Activated naive CD8-positive, alpha-beta T cell (primary cell): ENCODE data around the gene ZNF385B.

Experiments
- H3K27ac Mint-ChIP-seq: one replicate; pipeline ENCODE4 v1.8.0; 2021; ENCODE audit warnings: mixed read lengths
- H3K27me3 Mint-ChIP-seq: one replicate; pipeline ENCODE4 v1.8.0; 2021; ENCODE audit warnings: mixed read lengths
- H3K36me3 Mint-ChIP-seq: one replicate; pipeline ENCODE4 v1.8.0; 2021; ENCODE audit warnings: mixed read lengths
- H3K4me1 Mint-ChIP-seq: one replicate; pipeline ENCODE4 v1.8.0; 2021; ENCODE audit warnings: low read depth, mixed read lengths
- H3K4me3 Mint-ChIP-seq: one replicate; pipeline ENCODE4 v1.8.0; 2021; ENCODE audit warnings: mild to moderate bottlenecking, mixed read lengths
- H3K9me3 Mint-ChIP-seq: one replicate; pipeline ENCODE4 v1.8.0; 2021; ENCODE audit warnings: low read depth, mixed read lengths

Gene ZNF385B

DNA sequence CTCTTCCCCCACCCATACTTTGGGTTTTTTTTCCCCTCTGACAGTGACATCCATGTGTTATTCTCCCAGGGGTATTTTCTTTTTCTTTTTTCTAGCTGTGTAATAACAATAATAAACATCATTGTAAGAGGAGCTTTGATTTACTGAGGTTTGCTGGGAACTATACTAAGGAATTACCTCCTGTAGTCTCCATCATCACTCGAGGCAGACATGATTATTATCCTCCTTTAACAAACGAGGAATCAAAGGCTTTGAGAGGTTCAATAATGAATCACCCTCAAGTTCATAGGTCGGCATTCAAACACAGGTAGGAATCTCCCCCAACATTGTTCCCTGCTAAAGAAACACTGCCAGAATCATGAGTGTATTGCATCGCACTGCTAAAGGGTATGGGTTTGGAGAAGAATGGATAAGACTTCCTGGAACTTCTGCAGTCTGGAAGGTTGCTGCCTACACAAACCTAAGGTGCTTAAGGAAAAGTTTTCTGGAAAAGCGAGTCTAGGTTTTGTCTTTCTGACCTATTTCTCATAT is 336.5 kb downstream of the ZNF385B start:
- Mint-ChIP-seq H3K27ac (no peak overlapping the region), H3K9me3 (no peaks in the 10 kb centered on the region), H3K4me3 (no peak overlapping the region), H3K4me1 (no peaks in the 10 kb centered on the region), H3K27me3 (no peaks in the 10 kb centered on the region), H3K36me3 (no peaks in the 10 kb centered on the region)

GRCh38 chr2:179521944-179522343 is 339.5 kb downstream of the ZNF385B start:
- Mint-ChIP-seq H3K4me1 (no peaks in the 10 kb centered on the region), H3K9me3 (no peaks in the 10 kb centered on the region), H3K36me3 (no peaks in the 10 kb centered on the region), H3K27ac (no peak overlapping the region), H3K4me3 (no peak overlapping the region), H3K27me3 (no peaks in the 10 kb centered on the region)

DNA sequence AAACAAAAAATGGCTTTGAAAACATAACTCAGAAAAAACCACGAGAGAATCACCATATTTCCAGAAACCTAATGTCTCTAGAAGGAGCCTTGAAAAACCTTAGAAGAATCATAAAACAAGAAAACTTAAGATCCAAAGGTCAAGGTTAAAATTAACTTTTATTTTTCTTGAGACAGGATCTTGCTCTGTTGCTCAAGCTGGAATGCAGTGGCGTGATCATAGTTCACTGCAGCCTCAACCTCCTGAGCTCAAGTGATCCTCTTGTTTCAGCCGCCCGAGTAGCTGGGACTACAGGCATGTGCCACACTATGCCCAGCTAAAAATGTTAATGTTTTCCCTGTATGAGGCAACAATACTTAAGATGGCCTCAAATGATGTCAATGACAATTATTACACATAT is 342.6 kb downstream of the ZNF385B start:
- Mint-ChIP-seq H3K27me3 (no peaks in the 10 kb centered on the region), H3K36me3 (no peaks in the 10 kb centered on the region), H3K4me1 (no peaks in the 10 kb centered on the region), H3K9me3 (no peaks in the 10 kb centered on the region), H3K4me3 (no peak overlapping the region), H3K27ac (no peak overlapping the region)

DNA sequence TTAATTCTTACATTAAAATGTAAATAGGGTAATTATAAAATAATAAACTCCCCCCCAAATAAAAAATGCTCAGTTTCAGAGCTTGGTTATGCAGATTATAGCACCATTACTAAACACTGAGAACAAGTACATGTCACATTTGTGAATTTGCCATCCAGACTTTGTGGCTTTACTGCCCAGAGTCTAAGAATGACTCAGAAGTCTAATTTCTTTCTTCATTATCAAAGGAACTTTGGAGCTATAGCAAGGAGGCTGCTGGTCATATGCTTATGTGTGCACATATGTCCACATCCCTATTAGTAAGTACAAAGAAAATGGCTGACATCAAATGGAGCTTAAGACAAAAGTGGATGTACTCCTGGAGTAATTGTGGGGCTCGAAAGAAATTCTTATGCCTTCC is 348.2 kb downstream of the ZNF385B start:
- H3K36me3 Mint-ChIP-seq: no peaks in the 10 kb centered on the region
- H3K27me3 Mint-ChIP-seq: peaks cover 1% of the 10 kb centered on the region
- no peaks in the 10 kb centered on the region for H3K4me1 Mint-ChIP-seq
- H3K4me3 Mint-ChIP-seq: no peak overlapping the region
- no peak overlapping the region for H3K27ac Mint-ChIP-seq
- H3K9me3 Mint-ChIP-seq: no peaks in the 10 kb centered on the region

DNA sequence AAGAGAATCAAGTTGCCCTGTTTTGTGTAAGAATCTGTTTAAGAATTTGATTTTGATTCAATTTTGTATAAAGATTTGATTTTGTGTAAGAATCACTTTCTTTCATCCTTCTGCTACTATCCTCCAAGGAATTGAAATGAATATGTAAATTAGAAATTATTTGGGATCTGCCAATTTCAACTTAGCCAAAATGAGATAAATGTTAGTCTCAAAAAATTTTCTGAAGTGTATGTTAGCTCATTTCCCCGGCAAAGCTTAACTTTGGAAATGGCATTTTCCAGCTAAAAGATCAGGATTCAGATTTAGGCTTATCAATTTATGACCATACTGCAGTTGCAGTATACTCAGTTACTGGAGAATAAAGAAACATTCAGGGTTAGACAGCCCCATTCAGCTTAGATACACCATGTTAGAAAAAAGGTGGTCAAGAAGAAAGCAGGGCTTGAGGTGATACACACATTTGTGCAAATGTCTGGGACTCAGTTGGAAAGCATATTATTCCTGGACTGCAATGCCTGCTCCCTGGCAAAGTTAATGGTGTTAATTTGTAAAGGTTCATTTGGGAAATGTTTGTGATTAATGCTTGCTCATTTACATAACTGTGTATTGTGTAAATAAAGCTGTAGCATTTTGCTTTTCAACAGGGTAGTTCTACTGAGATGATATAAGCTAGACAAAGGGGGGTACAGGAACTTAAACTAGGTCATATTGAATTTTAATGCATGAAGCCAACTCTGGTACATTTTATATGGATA is 349.0 kb downstream of the ZNF385B start:
- Mint-ChIP-seq H3K4me3 (no peak overlapping the region), H3K27me3 (peaks cover 1% of the 10 kb centered on the region), H3K27ac (no peak overlapping the region), H3K9me3 (no peaks in the 10 kb centered on the region), H3K4me1 (no peaks in the 10 kb centered on the region), H3K36me3 (no peaks in the 10 kb centered on the region)

DNA sequence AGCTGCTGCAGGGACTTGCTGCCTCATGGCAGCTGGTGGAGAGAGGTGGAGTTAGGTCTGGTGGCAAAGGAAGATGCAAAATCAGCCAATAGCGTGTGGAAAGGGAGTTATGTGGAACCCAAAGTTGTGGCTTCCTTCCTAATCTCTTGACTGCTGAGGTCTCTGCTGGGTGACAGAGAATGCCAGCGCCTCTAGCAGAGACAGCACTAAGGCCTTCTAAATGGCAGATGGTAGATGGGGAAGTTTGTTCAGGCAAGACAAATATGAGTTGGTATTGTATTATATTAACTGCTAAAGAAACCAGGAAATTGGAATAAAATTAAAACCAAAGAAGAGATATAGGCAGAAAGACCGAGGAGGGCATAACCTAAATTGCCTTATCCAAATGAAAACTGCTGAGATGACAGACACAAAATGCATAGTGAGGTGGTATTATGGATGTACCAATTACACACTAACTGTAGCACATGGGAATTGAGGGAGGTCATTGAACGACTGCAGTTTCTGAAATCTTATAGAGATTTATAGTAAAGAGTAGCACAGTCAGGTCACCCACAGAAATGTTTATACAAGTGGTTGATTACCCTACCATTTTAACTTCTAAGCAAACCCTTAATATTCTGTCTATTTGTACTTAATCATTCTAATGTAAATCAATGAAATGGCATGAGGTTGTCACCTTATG is 350.2 kb downstream of the ZNF385B start:
- H3K4me1 Mint-ChIP-seq: no peaks in the 10 kb centered on the region
- H3K27ac Mint-ChIP-seq: no peak overlapping the region
- H3K27me3 Mint-ChIP-seq: peaks cover 1% of the 10 kb centered on the region
- no peaks in the 10 kb centered on the region for H3K9me3 Mint-ChIP-seq
- H3K36me3 Mint-ChIP-seq: no peaks in the 10 kb centered on the region
- H3K4me3 Mint-ChIP-seq: no peak overlapping the region

- Mint-ChIP-seq H3K4me3 (no peak overlapping the region), H3K9me3 (no peaks in the 10 kb centered on the region), H3K36me3 (no peaks in the 10 kb centered on the region), H3K4me1 (no peaks in the 10 kb centered on the region), H3K27me3 (peaks cover 8% of the 10 kb centered on the region), H3K27ac (no peak overlapping the region)
Observed at GRCh38 chr2:179495315-179495714, 366.1 kb downstream of the ZNF385B start.

DNA sequence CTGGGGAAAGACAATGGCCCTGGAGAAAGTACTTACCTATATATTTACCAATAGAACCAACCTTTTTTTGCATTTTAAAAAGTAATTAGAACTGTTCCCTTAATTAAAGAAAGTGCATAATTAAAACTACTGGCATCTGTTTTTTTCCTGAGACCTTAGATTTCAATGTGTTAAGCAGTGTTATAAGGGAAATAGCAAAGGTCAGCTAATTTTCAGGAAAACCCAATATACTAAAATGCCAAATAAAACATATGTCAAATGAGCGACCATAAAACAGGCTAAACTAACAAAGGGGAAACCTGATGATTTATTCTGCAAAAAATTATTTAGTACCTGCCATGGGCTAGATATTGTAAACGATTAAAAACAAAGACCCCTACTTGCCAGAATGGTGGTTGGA is 372.8 kb downstream of the ZNF385B start:
- Mint-ChIP-seq H3K4me3 (no peak overlapping the region), H3K27me3 (no peaks in the 10 kb centered on the region), H3K36me3 (no peaks in the 10 kb centered on the region), H3K4me1 (no peaks in the 10 kb centered on the region), H3K9me3 (no peaks in the 10 kb centered on the region), H3K27ac (no peak overlapping the region)

- Mint-ChIP-seq H3K36me3 (no peaks in the 10 kb centered on the region), H3K27me3 (no peaks in the 10 kb centered on the region), H3K9me3 (no peaks in the 10 kb centered on the region), H3K27ac (no peak overlapping the region), H3K4me1 (no peaks in the 10 kb centered on the region), H3K4me3 (no peak overlapping the region)
Observed at GRCh38 chr2:179487010-179487731, 374.2 kb downstream of the ZNF385B start.

- Mint-ChIP-seq H3K4me1 (no peaks in the 10 kb centered on the region), H3K4me3 (no peak overlapping the region), H3K9me3 (no peaks in the 10 kb centered on the region), H3K36me3 (no peaks in the 10 kb centered on the region), H3K27me3 (peaks cover 2% of the 10 kb centered on the region), H3K27ac (no peak overlapping the region)
Observed at GRCh38 chr2:179483131-179483530, 378.3 kb downstream of the ZNF385B start.

GRCh38 chr2:179479947-179480346 is 381.5 kb downstream of the ZNF385B start:
- Mint-ChIP-seq H3K4me3 (no peak overlapping the region), H3K27me3 (peaks cover 5% of the 10 kb centered on the region), H3K27ac (no peak overlapping the region), H3K9me3 (no peaks in the 10 kb centered on the region), H3K4me1 (no peaks in the 10 kb centered on the region), H3K36me3 (no peaks in the 10 kb centered on the region)

- no peaks in the 10 kb centered on the region for H3K4me1 Mint-ChIP-seq
- no peaks in the 10 kb centered on the region for H3K36me3 Mint-ChIP-seq
- no peaks in the 10 kb centered on the region for H3K9me3 Mint-ChIP-seq
- H3K27me3 Mint-ChIP-seq: peaks cover 8% of the 10 kb centered on the region
- no peak overlapping the region for H3K4me3 Mint-ChIP-seq
- H3K27ac Mint-ChIP-seq: no peak overlapping the region
Observed at GRCh38 chr2:179478771-179479170, 382.6 kb downstream of the ZNF385B start.

GRCh38 chr2:179470992-179471391 is 390.4 kb downstream of the ZNF385B start:
- Mint-ChIP-seq H3K27ac (no peak overlapping the region), H3K36me3 (no peaks in the 10 kb centered on the region), H3K4me3 (no peak overlapping the region), H3K27me3 (peaks cover 12% of the 10 kb centered on the region), H3K4me1 (no peaks in the 10 kb centered on the region), H3K9me3 (no peaks in the 10 kb centered on the region)

DNA sequence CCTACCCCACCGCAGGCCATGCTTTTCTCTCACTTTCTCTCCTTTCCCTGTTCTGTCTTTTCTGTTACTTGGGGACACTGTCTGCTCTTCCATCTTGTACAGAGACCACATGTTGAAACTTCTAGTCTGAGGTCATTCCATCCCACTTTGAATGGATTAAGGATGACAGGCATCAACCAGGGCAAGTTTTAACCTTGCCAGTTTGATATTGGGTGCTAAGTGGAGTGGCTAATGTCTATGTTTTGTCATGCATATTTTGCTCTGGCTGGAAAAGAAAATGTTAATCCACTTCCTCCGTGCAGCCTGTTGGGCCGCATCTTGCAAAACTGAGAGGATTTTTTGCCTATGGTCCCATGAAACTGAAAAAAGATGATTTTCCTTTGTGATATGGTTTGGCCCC is 391.3 kb downstream of the ZNF385B start:
- H3K27me3 Mint-ChIP-seq: peaks cover 12% of the 10 kb centered on the region
- H3K9me3 Mint-ChIP-seq: no peaks in the 10 kb centered on the region
- no peaks in the 10 kb centered on the region for H3K4me1 Mint-ChIP-seq
- peak overlapping the region; percentile 41 for H3K27ac Mint-ChIP-seq
- no peaks in the 10 kb centered on the region for H3K36me3 Mint-ChIP-seq
- no peak overlapping the region for H3K4me3 Mint-ChIP-seq

- H3K27ac Mint-ChIP-seq: no peak overlapping the region
- H3K4me1 Mint-ChIP-seq: no peaks in the 10 kb centered on the region
- H3K36me3 Mint-ChIP-seq: no peaks in the 10 kb centered on the region
- H3K4me3 Mint-ChIP-seq: no peak overlapping the region
- peaks cover 10% of the 10 kb centered on the region for H3K27me3 Mint-ChIP-seq
- H3K9me3 Mint-ChIP-seq: no peaks in the 10 kb centered on the region
Observed at GRCh38 chr2:179467960-179468359, 393.5 kb downstream of the ZNF385B start.
